ENCODE measurements around the gene IFNA7.
"Not testable (repeated sequence)": the region's sequence is repeated elsewhere in the genome, so short reads cannot be mapped to it uniquely, and the experiment has no call there.

The IFNA7 gene

GRCh38 chr9:21217211-21217610, 15.2 kb upstream of the IFNA7 start, which contains the start of gene IFNA16:
TSS of gene IFNA16 (minus strand) at chr9:21217311. CDS start at chr9:21217305, 6 bp downstream.
- H3K9me3 ChIP-seq (ENCODE audit: control insufficient read depth in 1 of 2, low read length in 2 of 2); H3K9ac ChIP-seq (ENCODE audit: low read depth in 1 of 2, low read length in 2 of 2): not testable (repeated sequence)

GRCh38 chr9:21213411-21214326, 11.7 kb upstream of the IFNA7 start:
- H3K36me3 ChIP-seq (ENCODE audit: control insufficient read depth in 1 of 2, insufficient read depth in 2 of 2, low read length in 2 of 2); H3K27me3 ChIP-seq (ENCODE audit: control insufficient read depth in 1 of 2, insufficient read depth in 2 of 2, low read length in 2 of 2); H3K9ac ChIP-seq (ENCODE audit: low read depth in 1 of 2, low read length in 2 of 2); H3K4me1 ChIP-seq (ENCODE audit: control insufficient read depth in 1 of 2, insufficient read depth in 2 of 2, low read length in 2 of 2); H3K9me3 ChIP-seq (ENCODE audit: control insufficient read depth in 1 of 2, low read length in 2 of 2); H3K4me3 ChIP-seq (ENCODE audit: low read depth in 1 of 2, low read length in 2 of 2); H3K27ac ChIP-seq (ENCODE audit: low read depth, low read length): not testable (repeated sequence)

More at GRCh38 chr9:21217211-21217610, 15.2 kb upstream of the IFNA7 start, which contains the start of gene IFNA16:
- H3K27ac ChIP-seq (ENCODE audit: low read depth, low read length); H3K4me3 ChIP-seq (ENCODE audit: low read depth in 1 of 2, low read length in 2 of 2); H3K36me3 ChIP-seq (ENCODE audit: control insufficient read depth in 1 of 2, insufficient read depth in 2 of 2, low read length in 2 of 2); H3K4me1 ChIP-seq (ENCODE audit: control insufficient read depth in 1 of 2, insufficient read depth in 2 of 2, low read length in 2 of 2); H3K27me3 ChIP-seq (ENCODE audit: control insufficient read depth in 1 of 2, insufficient read depth in 2 of 2, low read length in 2 of 2): not testable (repeated sequence)

DNA sequence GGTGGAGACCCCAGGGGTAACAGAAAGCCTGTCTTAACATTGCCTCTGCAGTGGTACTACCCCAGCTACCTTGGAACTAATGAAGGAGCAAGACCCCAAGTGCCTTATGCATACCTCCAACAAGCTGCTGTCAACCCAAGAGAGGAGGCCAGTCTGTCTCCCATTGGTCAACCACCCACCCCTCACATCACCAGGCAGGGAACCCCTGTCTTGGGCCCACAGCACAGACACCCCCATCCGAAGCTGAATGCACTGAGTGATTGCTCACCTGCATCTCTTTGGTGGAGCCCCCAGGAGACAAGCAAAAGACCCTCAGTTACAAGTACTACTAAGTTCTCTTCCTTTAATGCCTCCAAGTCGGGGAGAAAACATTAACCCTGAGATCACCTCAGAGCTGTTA, 10.2 kb upstream of the IFNA7 start:
- H3K4me3 ChIP-seq (ENCODE audit: low read depth in 1 of 2, low read length in 2 of 2); H3K36me3 ChIP-seq (ENCODE audit: control insufficient read depth in 1 of 2, insufficient read depth in 2 of 2, low read length in 2 of 2); H3K27ac ChIP-seq (ENCODE audit: low read depth, low read length); H3K27me3 ChIP-seq (ENCODE audit: control insufficient read depth in 1 of 2, insufficient read depth in 2 of 2, low read length in 2 of 2); H3K9me3 ChIP-seq (ENCODE audit: control insufficient read depth in 1 of 2, low read length in 2 of 2); H3K9ac ChIP-seq (ENCODE audit: low read depth in 1 of 2, low read length in 2 of 2); H3K4me1 ChIP-seq (ENCODE audit: control insufficient read depth in 1 of 2, insufficient read depth in 2 of 2, low read length in 2 of 2): not testable (repeated sequence)

DNA sequence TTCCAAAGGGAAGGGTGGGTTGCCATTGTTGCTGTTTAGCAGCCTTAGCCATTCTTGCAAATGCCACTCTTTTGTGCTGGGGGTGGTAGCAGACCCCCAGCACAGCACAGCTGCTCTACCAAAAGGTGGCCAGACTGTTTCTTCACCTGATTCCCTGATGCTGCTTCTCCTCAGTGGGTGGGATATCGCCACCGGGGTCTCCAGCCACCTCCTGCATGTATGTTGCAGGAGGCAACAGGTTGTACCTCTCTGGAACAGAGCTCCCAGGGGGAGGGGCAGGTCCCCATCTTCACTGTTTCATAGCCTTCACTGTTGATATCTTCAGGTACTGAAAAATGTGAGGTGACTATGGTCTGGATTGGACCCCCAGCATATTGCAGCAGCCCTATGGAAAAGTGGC, 8.8 kb upstream of the IFNA7 start:
- not testable (repeated sequence) for H3K27ac ChIP-seq (ENCODE audit: low read depth, low read length); H3K27me3 ChIP-seq (ENCODE audit: control insufficient read depth in 1 of 2, insufficient read depth in 2 of 2, low read length in 2 of 2); H3K9ac ChIP-seq (ENCODE audit: low read depth in 1 of 2, low read length in 2 of 2); H3K36me3 ChIP-seq (ENCODE audit: control insufficient read depth in 1 of 2, insufficient read depth in 2 of 2, low read length in 2 of 2); H3K9me3 ChIP-seq (ENCODE audit: control insufficient read depth in 1 of 2, low read length in 2 of 2); H3K4me3 ChIP-seq (ENCODE audit: low read depth in 1 of 2, low read length in 2 of 2); H3K4me1 ChIP-seq (ENCODE audit: control insufficient read depth in 1 of 2, insufficient read depth in 2 of 2, low read length in 2 of 2)

- H3K4me1 ChIP-seq (ENCODE audit: control insufficient read depth in 1 of 2, insufficient read depth in 2 of 2, low read length in 2 of 2) = no peaks in the 10 kb centered on the region
- H3K9ac ChIP-seq (ENCODE audit: low read depth in 1 of 2, low read length in 2 of 2) = no peak overlapping the region
- no peaks in the 10 kb centered on the region for H3K27me3 ChIP-seq (ENCODE audit: control insufficient read depth in 1 of 2, insufficient read depth in 2 of 2, low read length in 2 of 2)
- no peak overlapping the region for H3K4me3 ChIP-seq (ENCODE audit: low read depth in 1 of 2, low read length in 2 of 2)
- H3K27ac ChIP-seq (ENCODE audit: low read depth, low read length) = no peak overlapping the region
- no peaks in the 10 kb centered on the region for H3K36me3 ChIP-seq (ENCODE audit: control insufficient read depth in 1 of 2, insufficient read depth in 2 of 2, low read length in 2 of 2)
- H3K9me3 ChIP-seq (ENCODE audit: control insufficient read depth in 1 of 2, low read length in 2 of 2) = no peaks in the 10 kb centered on the region
Measured at GRCh38 chr9:21210311-21210710, 8.3 kb upstream of the IFNA7 start.

- H3K9me3 ChIP-seq (ENCODE audit: control insufficient read depth in 1 of 2, low read length in 2 of 2); H3K27ac ChIP-seq (ENCODE audit: low read depth, low read length); H3K4me3 ChIP-seq (ENCODE audit: low read depth in 1 of 2, low read length in 2 of 2); H3K36me3 ChIP-seq (ENCODE audit: control insufficient read depth in 1 of 2, insufficient read depth in 2 of 2, low read length in 2 of 2); H3K9ac ChIP-seq (ENCODE audit: low read depth in 1 of 2, low read length in 2 of 2); H3K4me1 ChIP-seq (ENCODE audit: control insufficient read depth in 1 of 2, insufficient read depth in 2 of 2, low read length in 2 of 2); H3K27me3 ChIP-seq (ENCODE audit: control insufficient read depth in 1 of 2, insufficient read depth in 2 of 2, low read length in 2 of 2): not testable (repeated sequence)
Measured at GRCh38 chr9:21207043-21207442, 5.0 kb upstream of the IFNA7 start, which contains the start of gene IFNA10. TSS of gene IFNA10 (minus strand) at chr9:21207143. CDS start at chr9:21207097, 46 bp downstream.

GRCh38 chr9:21205204-21205603, 3.2 kb upstream of the IFNA7 start:
- no peaks in the 10 kb centered on the region for H3K27me3 ChIP-seq (ENCODE audit: control insufficient read depth in 1 of 2, insufficient read depth in 2 of 2, low read length in 2 of 2)
- no peak overlapping the region for H3K9ac ChIP-seq (ENCODE audit: low read depth in 1 of 2, low read length in 2 of 2)
- no peak overlapping the region for H3K4me3 ChIP-seq (ENCODE audit: low read depth in 1 of 2, low read length in 2 of 2)

GRCh38 chr9:21194867-21195776, 6.9 kb downstream of the IFNA7 start:
- H3K9me3 ChIP-seq (ENCODE audit: control insufficient read depth in 1 of 2, low read length in 2 of 2); H3K27ac ChIP-seq (ENCODE audit: low read depth, low read length); H3K9ac ChIP-seq (ENCODE audit: low read depth in 1 of 2, low read length in 2 of 2); H3K27me3 ChIP-seq (ENCODE audit: control insufficient read depth in 1 of 2, insufficient read depth in 2 of 2, low read length in 2 of 2); H3K4me3 ChIP-seq (ENCODE audit: low read depth in 1 of 2, low read length in 2 of 2); H3K4me1 ChIP-seq (ENCODE audit: control insufficient read depth in 1 of 2, insufficient read depth in 2 of 2, low read length in 2 of 2); H3K36me3 ChIP-seq (ENCODE audit: control insufficient read depth in 1 of 2, insufficient read depth in 2 of 2, low read length in 2 of 2): not testable (repeated sequence)

More at GRCh38 chr9:21205204-21205603, 3.2 kb upstream of the IFNA7 start:
- H3K36me3 ChIP-seq (ENCODE audit: control insufficient read depth in 1 of 2, insufficient read depth in 2 of 2, low read length in 2 of 2) = no peaks in the 10 kb centered on the region
- no peaks in the 10 kb centered on the region for H3K9me3 ChIP-seq (ENCODE audit: control insufficient read depth in 1 of 2, low read length in 2 of 2)
- no peaks in the 10 kb centered on the region for H3K4me1 ChIP-seq (ENCODE audit: control insufficient read depth in 1 of 2, insufficient read depth in 2 of 2, low read length in 2 of 2)
- no peak overlapping the region for H3K27ac ChIP-seq (ENCODE audit: low read depth, low read length)

DNA sequence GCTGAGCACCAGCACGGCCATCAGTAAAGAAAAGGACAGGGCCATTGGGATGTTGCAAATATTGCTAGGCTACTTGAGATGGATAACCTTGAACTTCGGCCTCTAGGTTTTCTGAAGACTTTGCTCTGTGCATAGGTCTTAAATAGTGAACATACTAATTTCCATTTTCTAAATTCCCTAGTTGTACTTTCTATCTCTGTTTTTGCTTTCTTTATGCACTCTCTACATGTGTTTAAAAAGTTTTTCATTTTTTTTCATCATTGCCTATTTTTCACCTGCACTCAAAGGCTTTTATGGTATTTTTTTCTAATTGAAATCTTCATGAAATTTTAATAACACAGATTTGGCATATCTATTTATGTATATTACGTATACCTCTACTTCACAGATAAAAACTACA, 14.5 kb downstream of the IFNA7 start, which contains the start of gene IFNA4:
Gene IFNA4, minus strand, starts transcription at position 101 of the 400 bp plus-strand sequence. Its CDS starts 56 bp downstream, at position 45.
- H3K4me1 ChIP-seq (ENCODE audit: control insufficient read depth in 1 of 2, insufficient read depth in 2 of 2, low read length in 2 of 2); H3K4me3 ChIP-seq (ENCODE audit: low read depth in 1 of 2, low read length in 2 of 2); H3K9me3 ChIP-seq (ENCODE audit: control insufficient read depth in 1 of 2, low read length in 2 of 2); H3K27me3 ChIP-seq (ENCODE audit: control insufficient read depth in 1 of 2, insufficient read depth in 2 of 2, low read length in 2 of 2); H3K36me3 ChIP-seq (ENCODE audit: control insufficient read depth in 1 of 2, insufficient read depth in 2 of 2, low read length in 2 of 2); H3K27ac ChIP-seq (ENCODE audit: low read depth, low read length); H3K9ac ChIP-seq (ENCODE audit: low read depth in 1 of 2, low read length in 2 of 2): not testable (repeated sequence)
